GM19023 (cell line): Measurements from ENCODE around the gene TCTN3.
"Not testable (repeated sequence)": the region's sequence is repeated elsewhere in the genome, so short reads cannot be mapped to it uniquely, and the experiment has no call there.

Experiments used
- ATAC-seq: cut with Tn5 transposase; IDR thresholded peaks from one replicate; pipeline ENCODE4 v1.9.1; 2021; ENCODE audit warnings: mild to moderate bottlenecking, moderate library complexity; ENCODE audit not compliant: unreplicated experiment

TCTN3 gene, protein sequence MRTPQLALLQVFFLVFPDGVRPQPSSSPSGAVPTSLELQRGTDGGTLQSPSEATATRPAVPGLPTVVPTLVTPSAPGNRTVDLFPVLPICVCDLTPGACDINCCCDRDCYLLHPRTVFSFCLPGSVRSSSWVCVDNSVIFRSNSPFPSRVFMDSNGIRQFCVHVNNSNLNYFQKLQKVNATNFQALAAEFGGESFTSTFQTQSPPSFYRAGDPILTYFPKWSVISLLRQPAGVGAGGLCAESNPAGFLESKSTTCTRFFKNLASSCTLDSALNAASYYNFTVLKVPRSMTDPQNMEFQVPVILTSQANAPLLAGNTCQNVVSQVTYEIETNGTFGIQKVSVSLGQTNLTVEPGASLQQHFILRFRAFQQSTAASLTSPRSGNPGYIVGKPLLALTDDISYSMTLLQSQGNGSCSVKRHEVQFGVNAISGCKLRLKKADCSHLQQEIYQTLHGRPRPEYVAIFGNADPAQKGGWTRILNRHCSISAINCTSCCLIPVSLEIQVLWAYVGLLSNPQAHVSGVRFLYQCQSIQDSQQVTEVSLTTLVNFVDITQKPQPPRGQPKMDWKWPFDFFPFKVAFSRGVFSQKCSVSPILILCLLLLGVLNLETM

DNA sequence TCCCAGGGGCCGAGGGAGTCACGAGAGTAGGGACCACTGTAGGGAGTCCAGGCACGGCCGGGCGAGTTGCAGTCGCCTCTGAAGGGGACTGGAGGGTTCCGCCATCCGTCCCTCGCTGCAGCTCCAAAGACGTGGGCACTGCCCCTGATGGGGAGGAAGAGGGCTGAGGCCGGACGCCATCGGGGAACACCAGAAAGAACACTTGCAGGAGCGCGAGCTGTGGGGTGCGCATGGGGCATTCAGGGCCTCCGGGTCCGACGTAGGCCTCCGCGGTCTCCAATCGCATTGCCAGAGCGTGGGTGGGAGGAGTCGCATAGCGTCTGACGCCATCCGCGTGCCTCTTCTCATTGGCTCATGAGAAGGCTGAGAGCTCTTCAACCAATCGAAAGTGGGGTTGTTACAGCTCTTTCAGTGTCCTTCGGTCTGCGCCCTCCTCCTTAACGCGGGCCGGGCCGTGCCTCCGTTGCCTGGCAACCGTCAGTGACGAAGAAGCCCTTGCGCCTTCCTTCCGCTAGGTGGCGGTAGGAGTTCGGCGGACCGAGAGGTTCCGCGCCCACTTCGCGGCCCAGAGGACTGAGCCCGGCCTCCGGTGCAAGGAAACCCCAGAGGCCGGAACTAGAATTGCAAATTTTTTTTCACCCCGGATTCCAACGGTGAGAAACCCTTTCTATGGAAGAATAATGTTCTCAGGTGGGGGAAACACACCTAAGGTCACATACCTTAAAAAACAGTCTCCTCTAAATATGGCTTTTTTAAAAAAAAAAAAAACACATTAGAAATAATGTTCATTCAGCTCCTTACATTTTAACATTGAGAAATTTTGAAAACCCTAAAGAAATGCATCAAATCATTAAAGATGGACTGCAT, at the start of gene TCTN3:
Gene TCTN3 (minus strand): TSS at position 260 of the 867 bp plus-strand sequence. CDS start 28 bp downstream, at position 232.
- peak; percentile 99 for ATAC-seq

DNA sequence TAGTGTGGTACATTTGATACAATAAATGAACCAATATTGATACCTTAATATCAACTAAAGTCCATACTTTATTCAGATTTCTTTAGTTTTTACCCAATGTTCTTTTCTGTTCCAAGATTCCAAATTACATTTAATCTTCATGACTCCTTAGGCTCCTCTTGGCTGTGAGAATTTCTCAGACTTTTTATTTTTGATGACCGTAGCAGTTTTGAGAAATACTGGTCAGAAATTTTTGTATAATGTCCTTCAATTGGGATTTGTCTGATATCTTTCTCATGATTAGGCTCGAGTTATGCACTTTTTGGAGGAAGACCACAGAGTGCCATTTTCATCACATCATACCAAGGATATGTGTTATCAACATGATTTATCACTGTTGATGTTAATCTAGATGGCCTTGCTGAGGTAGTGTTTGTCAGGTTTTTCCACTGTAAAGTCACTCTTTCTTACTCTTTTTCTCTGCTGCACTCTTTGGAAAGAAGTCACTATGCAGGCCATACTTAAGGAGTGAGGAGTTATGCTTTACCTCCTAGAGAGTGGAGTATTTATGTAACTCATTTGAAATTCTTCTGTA, 49.3 kb upstream of the TCTN3 start:
- no peak for ATAC-seq

DNA sequence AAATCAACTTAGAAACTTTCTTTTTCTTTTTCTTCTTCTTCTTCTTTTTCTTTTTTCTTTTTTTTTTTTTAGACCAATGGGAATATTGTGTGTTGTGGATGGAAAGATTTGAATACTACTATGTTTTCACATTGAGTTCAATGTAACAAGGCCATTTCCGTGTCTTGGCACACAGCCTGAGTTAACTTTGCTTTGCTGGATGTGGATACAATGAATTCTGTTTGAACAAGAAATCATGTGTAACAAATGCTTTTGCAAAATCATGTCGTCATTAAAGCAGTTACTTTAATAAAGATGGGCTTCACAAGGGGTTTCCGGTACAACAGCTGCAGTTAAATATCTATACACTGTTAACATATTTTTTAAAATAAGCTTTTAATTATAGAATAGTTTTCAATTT, 48.8 kb upstream of the TCTN3 start:
- ATAC-seq = no peak

DNA sequence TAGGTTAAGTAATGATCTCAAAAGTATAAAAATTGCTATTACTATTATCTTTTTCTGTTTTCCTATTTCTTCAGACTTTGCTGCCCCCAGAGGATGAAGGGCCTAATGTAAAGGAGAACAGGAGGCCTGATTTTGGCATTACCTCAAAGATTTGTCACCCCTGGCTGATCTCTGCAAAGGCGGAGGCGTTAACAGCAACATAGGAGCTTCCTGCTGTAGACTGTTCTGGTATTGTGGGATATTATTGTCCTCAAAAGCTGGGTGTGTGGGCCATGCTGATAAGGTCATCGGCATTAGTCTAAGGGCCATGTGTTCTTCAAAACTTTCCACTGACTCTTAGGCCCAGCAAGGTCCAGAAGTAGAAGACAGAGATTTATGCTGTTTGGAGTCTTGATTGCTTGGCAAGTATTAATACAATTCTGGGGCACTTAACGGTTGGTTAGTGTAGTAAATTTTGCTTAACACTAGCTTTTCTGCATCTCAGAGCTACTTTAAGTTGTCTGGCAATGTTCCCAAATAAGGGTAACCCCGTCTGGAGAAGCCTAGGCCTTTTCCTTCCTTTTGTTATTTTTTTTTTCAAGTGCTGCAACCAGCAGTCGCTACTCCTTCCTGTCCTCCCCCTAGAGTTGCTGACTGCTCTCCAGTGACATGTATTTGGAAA, 48.2 kb upstream of the TCTN3 start:
- ATAC-seq = peak; percentile 68

DNA sequence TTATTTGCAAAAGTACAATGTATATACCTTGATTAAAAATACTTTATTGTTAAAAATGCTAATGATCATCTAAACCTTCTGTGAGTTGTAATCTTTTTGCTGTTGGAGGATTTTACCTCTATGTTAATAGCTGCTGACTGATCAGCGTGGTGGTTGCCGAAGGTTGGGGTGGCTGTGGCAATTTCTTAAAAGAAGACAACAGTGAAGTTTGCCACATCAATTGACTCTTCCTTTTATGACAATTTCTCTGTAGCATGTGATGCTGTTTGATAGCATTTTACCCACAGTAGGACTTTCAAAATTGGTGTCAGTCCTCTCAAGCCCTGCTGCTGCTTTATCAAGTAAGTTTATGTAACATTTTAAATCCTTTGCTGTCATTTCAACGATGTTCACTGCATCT, 45.3 kb upstream of the TCTN3 start:
- no peak for ATAC-seq

DNA sequence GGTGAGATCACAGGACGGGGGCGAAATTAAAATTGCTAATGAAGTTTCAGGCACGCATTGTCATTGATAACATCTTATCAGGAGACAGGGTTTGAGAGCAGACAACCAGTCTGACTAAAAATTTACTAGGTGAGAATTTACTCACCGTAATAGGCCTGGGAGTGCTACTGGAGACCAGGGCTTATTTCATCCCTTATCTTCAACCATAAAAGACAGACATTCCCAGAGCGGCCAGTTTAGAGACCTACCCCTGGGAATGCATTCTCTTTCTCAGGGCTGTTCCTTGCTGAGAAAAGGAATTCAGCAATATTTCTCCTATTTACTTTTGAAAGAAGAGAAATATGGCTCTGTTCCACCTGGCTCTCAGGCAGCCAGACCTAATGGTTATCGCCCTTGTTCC, 39.2 kb upstream of the TCTN3 start:
- ATAC-seq = not testable (repeated sequence)

DNA sequence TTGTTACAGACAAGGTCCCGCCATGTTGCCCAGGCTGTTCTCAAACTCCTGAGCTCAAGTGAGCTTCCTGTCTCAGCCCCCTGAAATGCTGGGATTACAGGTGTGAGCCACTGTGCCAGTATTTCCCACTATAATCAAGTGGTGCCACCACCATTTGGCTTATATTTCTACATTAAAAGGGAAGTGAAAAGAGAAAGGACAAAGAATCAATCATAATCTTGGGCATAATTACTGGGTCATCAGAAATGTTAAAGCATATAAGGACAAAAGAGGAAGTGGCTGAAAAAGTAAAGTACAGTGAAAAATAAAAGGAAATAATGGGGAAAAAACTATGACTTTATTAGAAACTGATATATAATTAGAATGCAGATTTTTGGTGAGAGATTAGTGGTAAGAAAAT, 36.5 kb upstream of the TCTN3 start:
- ATAC-seq = no peak

DNA sequence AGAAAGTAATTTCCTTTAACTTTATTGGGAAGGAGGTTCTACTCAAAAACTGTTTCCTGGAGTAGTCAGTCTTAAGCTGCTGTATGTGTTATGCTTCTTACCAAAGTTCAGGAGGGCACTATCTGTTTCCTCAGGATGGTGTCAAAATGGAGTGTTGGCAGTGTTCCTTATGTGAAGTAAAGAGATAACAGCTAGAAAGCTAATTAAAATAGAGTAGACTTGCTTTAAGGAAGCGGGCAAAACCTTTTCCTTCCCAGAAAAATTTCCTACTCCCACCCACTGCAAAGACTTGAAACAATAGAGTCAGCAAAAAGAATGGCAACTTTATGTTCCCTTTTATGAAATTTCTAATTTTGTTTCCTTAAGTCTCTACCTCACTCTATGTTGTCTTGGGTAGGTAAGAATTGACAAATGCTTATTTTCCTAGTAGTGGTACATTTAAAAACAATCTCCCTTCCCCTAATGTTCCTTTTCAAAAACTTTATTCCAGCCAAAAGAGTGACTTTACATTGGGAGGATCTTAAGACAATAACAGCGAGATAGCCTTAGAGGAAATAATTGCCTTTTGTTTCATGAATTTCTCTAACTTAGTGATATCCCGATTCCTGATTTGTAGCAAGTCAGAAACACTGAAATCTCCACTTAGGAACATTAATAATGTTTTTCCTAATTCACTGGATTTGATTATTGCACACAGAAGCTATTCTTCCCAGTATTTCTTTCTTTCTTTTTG, 35.8 kb upstream of the TCTN3 start:
- no peak for ATAC-seq

DNA sequence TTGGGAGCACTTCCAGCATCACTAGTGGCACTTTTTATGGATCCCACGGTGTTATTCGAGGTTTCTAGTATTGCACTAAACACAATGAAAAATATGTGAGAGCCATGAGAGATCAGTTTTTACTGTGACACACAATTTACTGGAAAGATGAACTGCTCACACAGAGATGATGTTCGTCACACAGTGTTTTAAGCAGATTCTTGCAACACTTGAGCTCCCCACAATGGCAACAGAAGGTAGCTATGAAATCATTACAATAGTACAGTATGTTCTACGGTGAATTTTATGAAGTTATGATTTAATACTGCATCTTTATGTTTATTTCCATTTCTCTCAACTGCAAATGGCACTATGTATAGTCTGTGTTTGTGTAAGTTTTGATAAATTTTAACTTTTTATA, 34.8 kb upstream of the TCTN3 start:
- ATAC-seq = no peak

DNA sequence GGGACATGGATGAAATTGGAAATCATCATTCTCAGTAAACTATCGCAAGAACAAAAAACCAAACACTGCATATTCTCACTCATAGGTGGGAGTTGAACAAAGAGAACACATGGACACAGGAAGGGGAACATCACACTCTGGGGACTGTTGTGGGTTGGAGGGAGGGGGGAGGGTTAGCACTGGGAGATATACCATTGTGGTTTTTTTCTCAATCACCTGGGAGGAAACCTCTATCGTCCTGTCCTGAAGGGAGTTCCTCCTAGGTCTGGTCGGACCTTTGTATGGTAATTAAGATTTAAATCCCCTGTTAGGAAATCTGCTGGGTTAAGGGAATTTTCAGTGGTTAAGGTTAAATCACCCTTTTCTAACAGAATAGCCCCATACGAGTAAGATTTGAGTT, 28.8 kb upstream of the TCTN3 start:
- ATAC-seq = not testable (repeated sequence)

DNA sequence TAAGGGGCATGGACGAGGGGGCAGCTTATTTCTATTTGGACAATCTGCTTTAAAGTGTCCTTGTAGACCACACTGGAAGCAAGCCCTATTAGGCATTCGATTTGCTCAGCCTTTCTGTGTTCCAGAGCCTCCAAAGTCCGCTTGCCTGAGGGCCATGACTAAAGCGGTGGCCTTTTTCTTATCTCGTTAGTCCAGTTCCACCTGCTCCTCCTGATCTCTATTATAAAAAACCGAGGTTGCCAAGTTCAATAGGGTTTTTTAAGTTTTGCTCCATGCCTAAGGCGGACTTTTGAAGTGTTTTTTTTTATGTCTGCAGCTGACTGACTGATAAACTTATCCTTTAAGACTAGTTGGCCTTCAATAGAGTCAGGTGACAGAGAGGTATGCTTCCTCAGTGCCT, 27.0 kb upstream of the TCTN3 start:
- not testable (repeated sequence) for ATAC-seq

DNA sequence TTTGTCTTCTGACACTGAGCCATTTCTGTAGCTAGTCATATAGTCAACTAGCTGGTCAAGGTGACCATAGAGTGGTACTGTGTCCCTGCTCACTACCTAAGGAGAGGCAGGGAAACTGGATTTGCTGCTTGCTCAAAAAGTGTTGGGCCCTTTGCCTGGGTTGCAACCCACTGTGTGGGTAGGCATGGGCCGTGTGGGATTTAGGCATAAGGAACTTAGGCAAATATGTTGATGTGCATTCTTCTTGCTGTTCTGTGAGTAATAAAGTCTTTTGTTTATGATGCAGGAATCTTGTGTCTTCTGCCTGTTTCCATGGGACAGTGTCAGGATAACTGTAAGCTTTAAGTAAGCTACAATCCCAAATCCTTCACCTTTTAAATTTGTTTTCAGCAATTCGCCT, 23.1 kb upstream of the TCTN3 start:
- no peak for ATAC-seq

DNA sequence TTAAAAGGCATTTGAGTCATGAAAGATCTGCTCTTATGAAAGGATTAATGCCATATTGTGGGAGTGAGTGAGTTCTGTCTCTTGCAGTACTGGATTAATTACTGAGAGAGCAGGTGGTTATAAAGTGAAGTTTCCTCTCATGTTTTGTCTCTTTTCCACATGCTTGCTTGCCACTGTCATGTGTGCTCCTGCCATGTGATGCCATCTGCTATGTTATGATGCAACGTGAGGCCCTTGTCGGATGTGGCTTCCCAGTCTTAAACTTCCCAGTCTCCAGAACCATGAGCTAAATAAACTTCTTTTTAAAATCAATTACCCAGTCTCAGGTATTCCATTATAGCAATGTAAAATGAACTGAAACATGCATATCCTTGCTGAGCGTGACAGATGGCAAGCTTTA, 22.7 kb upstream of the TCTN3 start:
- ATAC-seq = no peak

DNA sequence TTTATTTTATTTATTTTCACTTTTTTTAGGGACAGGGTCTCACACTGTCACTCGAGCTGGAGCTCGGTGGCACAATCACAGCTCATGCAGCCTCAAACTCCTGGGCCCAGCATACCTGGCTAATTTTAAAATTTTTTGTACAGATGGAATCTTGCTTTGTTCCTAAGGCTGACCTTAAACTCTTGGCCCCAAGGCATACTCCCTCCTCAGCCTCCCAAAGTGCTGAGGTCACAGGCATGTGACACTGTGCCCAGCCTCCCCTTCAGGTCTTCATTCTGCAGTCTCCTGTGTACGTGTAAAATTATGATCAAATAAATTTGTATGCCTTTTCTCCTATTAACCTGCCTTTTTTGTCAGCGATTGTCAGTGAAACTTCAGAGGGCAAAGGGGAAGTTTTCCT, 17.8 kb upstream of the TCTN3 start:
- no peak for ATAC-seq

DNA sequence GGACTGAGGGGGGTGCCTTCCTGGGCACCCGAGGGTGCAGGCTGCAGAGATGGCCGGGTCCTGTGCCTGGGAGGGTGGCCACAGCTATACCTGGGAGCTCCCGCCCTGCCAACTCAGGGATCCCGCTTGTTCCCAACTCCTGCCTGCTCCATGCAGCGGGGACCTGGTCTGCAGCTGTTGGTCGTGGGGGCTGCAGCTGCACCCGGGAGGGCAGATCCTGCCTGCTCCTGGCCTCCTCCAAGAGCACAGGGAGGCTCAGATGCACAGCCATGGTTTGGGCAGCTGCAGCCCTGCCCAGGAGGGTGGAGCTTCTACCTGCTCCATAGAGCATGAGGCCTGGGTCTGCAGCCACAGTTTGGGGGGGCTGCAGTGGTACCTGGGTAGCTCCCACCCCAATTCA, 13.3 kb upstream of the TCTN3 start:
- ATAC-seq = no peak

DNA sequence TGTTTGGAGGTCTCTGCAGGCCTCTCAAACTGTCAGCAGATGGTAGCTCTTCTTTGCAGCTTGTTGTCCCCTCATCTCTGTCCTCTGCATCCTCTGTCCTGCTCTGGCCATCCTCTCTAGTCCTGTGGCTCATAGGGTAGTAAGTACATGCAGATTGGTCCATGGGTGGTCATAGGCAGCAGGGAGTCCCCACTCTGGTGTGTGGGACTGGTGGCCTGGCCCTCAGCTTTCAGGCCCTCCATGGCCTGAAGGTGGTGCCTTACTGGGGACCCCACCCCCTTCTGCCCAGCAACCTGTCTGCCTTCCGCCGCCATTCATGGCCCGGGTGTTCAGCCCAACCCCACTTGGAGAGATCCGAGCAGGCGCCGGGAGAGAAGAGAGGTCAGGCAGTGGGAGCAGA, 12.8 kb upstream of the TCTN3 start:
- no peak for ATAC-seq

DNA sequence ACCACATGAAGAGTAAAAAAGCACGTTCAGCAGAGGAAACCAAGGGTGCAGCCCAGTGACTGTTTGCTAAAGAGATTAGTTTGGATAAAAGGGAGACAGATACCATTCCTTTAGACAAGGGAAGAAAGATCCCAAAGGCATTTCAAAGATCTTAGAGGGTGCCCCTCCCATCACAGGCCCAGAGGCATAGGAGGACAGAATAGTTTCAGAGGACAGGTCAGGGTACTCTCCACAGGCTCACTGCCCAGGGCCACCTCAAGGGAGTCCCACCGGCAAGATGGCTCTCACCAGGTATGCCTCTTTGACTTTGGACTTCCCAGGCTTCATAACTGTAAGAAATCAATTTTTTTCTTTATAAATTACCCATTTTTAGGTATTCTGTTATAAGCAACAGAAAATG, 4.7 kb upstream of the TCTN3 start:
- no peak for ATAC-seq

DNA sequence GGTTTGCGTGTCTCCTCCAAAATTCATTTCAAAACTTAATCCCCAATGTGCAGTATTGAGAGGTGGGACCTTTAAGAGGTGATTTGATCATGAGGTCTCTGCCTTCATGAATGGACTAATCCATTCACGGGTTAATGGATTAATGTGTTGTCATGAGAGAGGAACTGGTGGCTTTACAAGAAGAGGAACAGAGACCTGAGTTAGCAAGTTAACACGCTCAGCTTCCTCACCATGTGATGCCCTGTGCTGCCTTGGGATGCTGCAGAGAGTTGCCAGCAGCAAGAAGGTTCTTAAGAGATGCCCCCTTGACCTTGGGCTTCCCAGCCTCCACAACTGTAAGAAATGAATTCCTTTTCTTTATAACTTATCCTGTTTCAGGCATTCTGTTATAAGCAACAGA, 3.7 kb upstream of the TCTN3 start:
- ATAC-seq = no peak

DNA sequence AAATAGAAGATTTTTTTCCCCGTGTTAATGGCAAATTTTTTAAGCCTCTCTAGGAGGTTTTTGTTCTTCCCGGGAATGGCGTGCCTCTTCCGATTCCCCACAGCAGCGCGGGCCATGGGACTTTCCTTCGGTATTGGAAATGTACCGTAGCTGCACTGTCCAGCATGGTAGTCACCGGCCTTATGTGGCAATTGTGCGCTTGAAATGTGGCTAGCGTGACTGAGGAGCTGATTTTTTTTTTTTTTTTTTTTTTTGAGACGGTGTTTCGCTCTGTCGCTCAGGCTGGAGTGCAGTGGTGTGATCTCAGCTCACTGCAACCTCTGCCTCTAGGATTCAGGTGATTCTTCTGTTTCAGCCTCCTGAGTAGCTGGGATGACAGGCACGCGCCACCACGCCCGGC, 938 bp upstream of the TCTN3 start:
- no peak for ATAC-seq

DNA sequence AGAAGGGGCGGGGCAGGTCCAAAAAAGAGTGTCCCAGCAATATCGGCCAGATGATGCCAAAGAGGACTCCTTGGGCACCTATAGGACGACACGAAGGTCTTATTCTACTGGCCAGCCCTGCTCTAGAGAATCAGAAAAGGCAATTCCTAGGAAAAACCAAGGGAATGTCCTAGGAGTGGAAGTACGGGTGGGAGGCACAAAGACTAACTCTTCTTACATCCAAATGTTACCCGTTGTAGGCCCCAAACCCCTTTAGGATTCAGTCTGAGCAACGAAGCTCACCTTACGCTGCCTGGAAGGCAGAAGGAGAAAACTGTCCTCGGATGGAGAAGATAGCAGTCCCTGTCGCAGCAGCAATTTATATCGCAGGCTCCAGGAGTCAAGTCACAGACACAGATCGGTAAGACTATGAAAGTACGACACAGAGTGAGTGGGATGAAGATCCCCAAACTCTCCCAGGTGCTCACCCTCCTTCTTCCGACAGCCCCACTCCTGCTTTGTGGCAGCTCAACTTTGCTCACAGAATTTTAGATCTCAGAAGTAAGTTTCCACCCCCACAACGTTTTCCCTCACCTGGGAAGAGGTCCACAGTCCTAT, 558 bp downstream of the TCTN3 start:
- peak; percentile 0 for ATAC-seq
